Lung (tissue), 12 donors: ENCODE data around the gene RALGPS1. TPM values are rescaled to one million over a fixed set of nuclear protein-coding genes. Genes with fewer than 3 reads are reported as not detected.
A peak's percentile ranks its signal among the peaks of the same experiment; 100 is the strongest.

Experiments used
- ATAC-seq: fragments of 200-7000 bp; cut with Tn5 transposase; one replicate; pipeline ENCODE4 v1.9.1; 2020; ENCODE audit warnings: moderate number of reproducible peaks; ENCODE audit not compliant: insufficient read depth, low FRiP score
- DNase-seq, 3 donors: peaks; one replicate each; pipeline ENCODE4 v3.0.0-alpha.2; 2013 to 2017
- H3K27ac ChIP-seq, 2 donors: one replicate each; pipeline ENCODE4 v1.5.1; 2013; ENCODE audit warnings: mild to moderate bottlenecking in 2 of 2, moderate library complexity in 2 of 2, control low read depth in 1 of 2, inconsistent platforms in 1 of 2, low read depth in 1 of 2, low read length in 1 of 2
- H3K27me3 ChIP-seq, 3 donors: one replicate each; pipeline ENCODE4 v1.5.1; 2013; ENCODE audit warnings: low read length in 2 of 3; ENCODE audit not compliant: control insufficient read depth in 3 of 3, insufficient read depth in 3 of 3
- H3K36me3 ChIP-seq, 4 donors: one replicate each; pipeline ENCODE4 v1.5.1; 2013; ENCODE audit warnings: low read length in 4 of 4, mild to moderate bottlenecking in 1 of 4, moderate library complexity in 1 of 4; ENCODE audit not compliant: control insufficient read depth in 4 of 4, insufficient read depth in 4 of 4
- H3K4me1 ChIP-seq, 5 donors: one replicate each; pipeline ENCODE4 v1.5.1; 2013; ENCODE audit warnings: low read length in 5 of 5, mild to moderate bottlenecking in 2 of 5, moderate library complexity in 1 of 5; ENCODE audit not compliant: control insufficient read depth in 5 of 5, insufficient read depth in 5 of 5
- H3K4me3 ChIP-seq: one replicate; pipeline ENCODE4 v1.5.1; 2013; ENCODE audit warnings: mild to moderate bottlenecking, control low read depth, moderate library complexity
- H3K9ac ChIP-seq, 2 donors: one replicate each; pipeline ENCODE4 v1.5.1; 2013; ENCODE audit warnings: low read length in 2 of 2, control low read depth in 1 of 2; ENCODE audit not compliant: insufficient read depth in 1 of 2
- H3K9me3 ChIP-seq, 4 donors: one replicate each; pipeline ENCODE4 v1.5.1; 2013; ENCODE audit warnings: low read length in 3 of 4, mild to moderate bottlenecking in 1 of 4, moderate library complexity in 1 of 4; ENCODE audit not compliant: control insufficient read depth in 4 of 4, insufficient read depth in 3 of 4
- CTCF ChIP-seq: IDR thresholded peaks from 2 replicates; pipeline ENCODE4 v1.5.1; 2012; ENCODE audit warnings: mild to moderate bottlenecking; ENCODE audit errors: control extremely low read depth, extremely low read depth
- WGBS, 2 donors: extraction: QIAGEN DNeasy Blood & Tissue Kit; methylation state at CpG; one replicate each; pipeline ENCODE4 v1.1.7; 2013; 5-methylcytosine and 5-hydroxymethylcytosine counted together
- polyA plus RNA-seq, 2 donors: library from polyadenylated mRNA; stranded (reverse); fragments of 200-250 nt; gene quantifications; one replicate each; pipeline ENCODE4 v1.2.1, GENCODE V29; 2013
- total RNA-seq, 2 donors: library from RNA; depleted of rRNA in 1 of 2; stranded (reverse); fragments of >200 nt in 1 of 2; gene quantifications; one replicate each; pipeline ENCODE4 v1.2.1, GENCODE V29; 2014 to 2021
- donor health status: control.
- donor health status: control.
- donor health status: Bipolar disorder and iron deficiency.
- donor health status: healthy.
- donor health status: DM: yes; HTN: yes; CAD: no.

Gene RALGPS1
- total and polyA plus RNA-seq, 4 donors = 3.5 to 30.3 (median 11.9) TPM

- no peak for TF ChIP-seq CTCF
- 53 to 75% methylated on average over 15 of the region's 15 CpGs for WGBS, 2 donors
- H3K27me3 ChIP-seq = no peaks in the 10 kb centered on the region
- peak; percentile 22 for ATAC-seq
- H3K9me3 ChIP-seq = peaks cover 0 to 1% (median 0%) of the 10 kb centered on the region in 4 donors
- no peak overlapping the region for H3K9ac ChIP-seq
- no peaks in the 10 kb centered on the region for H3K36me3 ChIP-seq
- H3K4me1 ChIP-seq = peaks cover 11 to 49% (median 21%) of the 10 kb centered on the region in 5 donors
- H3K4me3 ChIP-seq = no peak overlapping the region
- peak; percentile 74 to 87 (median 82) for DNase-seq
- peak overlapping the region; percentile 35 to 84 for H3K27ac ChIP-seq
Observed at GRCh38 chr9:127132921-127133647, 218.5 kb downstream of the RALGPS1 start.

- WGBS, 2 donors = 60 to 81% methylated on average over 13 of the region's 13 CpGs
- ATAC-seq (peak; percentile 19), DNase-seq (peak; percentile 73 to 81 (median 77))
- TF ChIP-seq CTCF = no peak
- Histone ChIP-seq H3K9me3 (peaks cover 0 to 1% (median 0%) of the 10 kb centered on the region in 4 donors), H3K4me3 (no peak overlapping the region), H3K9ac (peak overlapping the region in 1 of 2 donors; percentile 52), H3K27me3 (no peaks in the 10 kb centered on the region), H3K4me1 (peaks cover 11 to 45% (median 21%) of the 10 kb centered on the region in 5 donors), H3K27ac (peak overlapping the region; percentile 35 to 54), H3K36me3 (no peaks in the 10 kb centered on the region)
Observed at GRCh38 chr9:127133739-127134167, 219.2 kb downstream of the RALGPS1 start.

GRCh38 chr9:127135056-127135745 lies 220.6 kb downstream of the RALGPS1 start:
- H3K9ac ChIP-seq = no peak overlapping the region
- H3K27ac ChIP-seq = peak overlapping the region in 1 of 2 donors; percentile 28
- H3K9me3 ChIP-seq = peaks cover 0 to 1% (median 0%) of the 10 kb centered on the region in 4 donors
- no peak for TF ChIP-seq CTCF
- 55 to 92% methylated on average over 4 of the region's 4 CpGs for WGBS, 2 donors
- no peaks in the 10 kb centered on the region for H3K36me3 ChIP-seq
- no peak for DNase-seq
- no peak for ATAC-seq
- H3K27me3 ChIP-seq = no peaks in the 10 kb centered on the region
- no peak overlapping the region for H3K4me3 ChIP-seq
- H3K4me1 ChIP-seq = peaks cover 6 to 45% (median 21%) of the 10 kb centered on the region in 5 donors
